Stimulated activated CD8-positive, alpha-beta memory T cell treated with anti-CD3 and anti-CD28 coated beads, Interleukin-12 subunit alpha, Interleukin-12 subunit beta, amount 100 ng/mL, for 24 hours (primary cell): Measurements from ENCODE around the gene DAW1.

ENCODE experiments used
- DNase-seq: peaks from one replicate; pipeline ENCODE4 v3.0.0-alpha.2; 2020; ENCODE audit errors: extremely low read depth

The DAW1 gene

DNA sequence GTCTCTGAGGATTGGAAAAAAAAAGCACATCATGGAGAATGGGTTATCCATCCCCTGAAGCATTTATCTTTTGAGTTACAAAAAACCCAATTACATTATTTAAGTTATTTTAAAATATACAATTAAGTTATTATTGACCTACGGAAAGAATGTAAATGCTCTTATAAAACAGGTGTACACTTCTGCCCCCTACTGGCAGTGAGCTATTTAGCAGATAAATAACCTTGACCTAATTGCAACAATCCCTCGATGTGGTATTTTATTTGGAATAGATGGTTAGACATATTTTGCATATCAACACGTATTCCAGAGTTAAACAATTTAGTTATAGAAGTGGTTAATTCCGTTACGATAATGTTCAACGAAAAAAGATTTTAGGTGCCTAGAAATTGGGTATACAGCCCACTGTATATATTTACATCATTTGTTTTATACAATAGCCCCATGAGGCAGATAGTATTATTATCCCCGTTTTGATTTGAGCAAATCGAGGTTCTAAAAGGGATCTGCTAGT lies 9.1 kb upstream of the DAW1 start:
- no peak for DNase-seq

DNA sequence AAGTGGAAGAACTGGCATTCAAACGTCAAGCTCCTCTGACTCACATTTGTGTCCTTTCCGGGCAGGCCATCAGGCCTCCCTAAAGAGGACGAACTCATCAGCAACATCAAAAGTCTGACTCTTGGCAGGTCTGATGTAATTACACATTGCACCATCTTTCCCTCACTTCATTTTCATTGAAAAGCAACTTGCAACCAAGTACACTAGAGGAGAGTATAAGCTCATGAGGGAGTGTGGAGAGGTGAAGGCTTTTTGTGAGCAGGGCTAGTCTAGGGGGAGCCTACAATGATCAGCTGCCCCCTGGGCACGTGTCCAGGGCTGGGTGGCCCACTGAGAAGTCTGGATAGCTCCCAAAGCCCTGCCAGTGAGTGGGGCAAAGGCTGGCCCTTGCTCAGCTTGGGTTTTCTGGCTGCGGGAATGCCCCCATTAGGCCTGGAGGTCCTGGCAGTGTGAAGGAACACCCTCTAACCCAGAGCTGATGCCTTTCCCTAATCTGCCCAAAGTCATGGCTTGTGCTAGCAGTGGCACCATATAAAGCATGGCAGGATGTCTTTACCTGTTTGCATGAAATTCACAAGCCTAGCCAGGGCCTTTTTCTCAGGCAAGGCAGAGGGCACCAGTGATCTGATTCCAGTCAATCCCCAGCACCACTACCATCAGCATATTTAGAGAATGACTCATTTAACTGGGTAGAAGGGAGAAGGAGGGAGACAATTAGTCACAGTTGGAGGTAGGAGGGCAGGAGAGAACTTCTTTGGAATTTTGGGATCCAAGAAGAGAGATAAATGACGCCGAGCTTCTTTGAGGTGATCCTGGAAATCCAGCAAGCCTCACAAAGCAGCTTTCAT lies 8.5 kb upstream of the DAW1 start:
- no peak for DNase-seq

DNA sequence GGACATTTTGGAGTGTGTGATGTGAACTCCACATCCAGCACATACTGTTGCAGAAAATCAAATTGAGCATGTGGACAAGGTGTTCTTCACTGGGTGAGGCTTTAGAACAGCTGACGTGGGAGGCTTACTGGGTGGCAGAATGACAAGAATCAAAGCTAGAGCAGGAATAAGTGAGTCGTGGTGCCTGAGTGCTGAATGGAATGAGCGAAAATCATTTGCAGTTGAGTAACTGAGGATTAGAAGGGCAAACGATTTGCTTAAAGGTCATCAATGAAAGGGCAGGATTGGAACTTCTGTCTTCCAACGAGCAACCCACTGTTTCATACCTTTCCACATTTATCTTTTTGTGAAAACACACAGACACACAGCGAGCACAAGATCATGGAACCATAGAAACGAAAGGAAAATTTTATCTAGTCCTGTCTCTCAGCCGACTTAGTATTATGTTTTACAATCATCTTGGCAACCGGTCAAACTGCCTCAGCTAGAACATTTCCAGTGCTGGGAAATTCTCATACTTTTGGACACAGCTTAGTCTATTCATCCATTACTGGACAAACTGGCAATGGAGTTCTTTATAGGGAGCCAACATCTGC lies 7.2 kb upstream of the DAW1 start:
- no peak for DNase-seq

DNA sequence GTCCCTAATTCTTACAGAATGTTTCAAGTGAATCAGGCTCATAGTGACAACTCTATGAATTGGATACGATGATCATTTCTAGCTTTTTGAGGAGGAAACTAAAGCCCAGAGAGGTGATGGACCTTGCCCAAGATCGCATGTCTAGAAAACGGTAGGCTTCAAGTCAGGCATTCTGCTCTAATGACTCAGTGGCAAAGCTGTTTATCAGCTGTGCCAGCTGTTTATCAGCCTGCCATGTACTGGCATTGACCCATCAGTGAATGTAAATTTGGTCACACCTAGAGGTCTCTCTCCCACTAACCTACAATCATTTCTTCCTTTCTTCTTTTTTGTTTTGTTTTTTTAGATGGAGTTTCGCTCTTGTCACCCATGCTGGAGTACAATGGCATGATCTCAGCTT lies 6.1 kb upstream of the DAW1 start:
- no peak for DNase-seq

DNA sequence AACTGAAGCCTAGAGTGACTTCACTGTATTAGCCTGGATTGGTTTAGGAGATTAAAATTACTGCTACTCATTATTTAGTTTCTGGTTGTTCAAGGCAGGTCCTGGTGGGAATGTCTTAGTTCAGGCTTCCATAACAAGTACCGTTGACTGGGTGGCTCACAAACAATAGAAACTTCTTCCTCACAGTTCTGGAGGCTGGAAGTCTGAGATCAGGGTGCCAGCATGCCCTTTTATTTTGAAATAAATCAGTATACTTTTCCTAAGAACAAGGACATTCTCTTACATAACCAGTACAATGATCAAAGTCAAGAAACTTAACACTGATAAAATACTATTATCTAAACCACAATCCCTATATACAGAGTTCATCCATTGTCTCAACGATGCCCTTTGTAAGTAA lies 4.0 kb upstream of the DAW1 start:
- DNase-seq: no peak

DNA sequence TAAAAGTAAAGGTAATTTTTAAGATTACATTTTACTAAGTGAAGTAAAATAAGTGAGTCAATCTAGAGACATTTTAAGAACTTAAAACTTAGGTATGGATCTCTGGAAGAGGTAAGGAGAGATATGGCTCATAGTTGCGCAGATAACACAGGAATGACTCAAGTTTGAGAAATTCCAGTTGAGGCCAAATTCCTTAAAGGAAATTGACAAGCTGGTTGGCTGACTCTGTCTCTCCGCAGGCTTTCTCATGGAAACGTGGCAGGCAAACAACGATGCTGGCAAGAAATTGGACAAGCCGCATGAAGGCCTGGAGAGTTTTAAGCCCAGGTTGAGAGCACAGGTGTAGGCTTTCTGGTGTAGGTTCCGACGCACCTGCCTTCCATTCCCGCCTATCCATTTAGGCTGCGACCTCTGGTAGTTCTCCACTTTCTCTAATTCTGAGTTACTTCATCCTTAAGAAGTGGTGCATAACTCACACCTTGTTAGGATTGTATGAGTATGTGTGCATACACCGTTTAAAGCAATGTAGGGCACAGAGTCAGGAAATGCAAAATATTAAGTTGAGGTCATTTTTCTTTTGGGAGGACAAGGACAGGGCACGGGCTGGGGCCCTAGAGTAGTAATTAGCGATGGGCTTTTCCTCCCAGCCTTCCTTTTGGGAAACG lies 589 bp upstream of the DAW1 start:
- DNase-seq: no peak

DNA sequence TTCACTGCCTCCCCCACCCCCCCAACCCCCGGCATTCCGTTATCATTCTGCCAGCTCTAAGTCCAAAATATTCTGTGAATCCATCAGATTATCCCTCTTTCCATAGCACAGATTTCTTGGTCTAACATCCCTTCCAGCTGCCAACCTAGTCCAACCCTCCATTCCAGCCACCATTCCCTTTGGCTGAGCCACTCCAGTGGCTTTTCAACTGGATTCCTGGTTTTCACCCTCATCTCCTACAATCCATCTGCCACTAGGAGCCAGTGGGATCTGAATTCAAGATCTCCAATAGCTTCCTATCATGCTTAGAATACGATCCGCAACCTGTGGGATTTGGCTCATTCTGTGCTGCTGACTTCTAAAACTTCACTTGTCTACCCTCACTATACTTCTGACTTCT lies 1.2 kb downstream of the DAW1 start:
- no peak for DNase-seq

DNA sequence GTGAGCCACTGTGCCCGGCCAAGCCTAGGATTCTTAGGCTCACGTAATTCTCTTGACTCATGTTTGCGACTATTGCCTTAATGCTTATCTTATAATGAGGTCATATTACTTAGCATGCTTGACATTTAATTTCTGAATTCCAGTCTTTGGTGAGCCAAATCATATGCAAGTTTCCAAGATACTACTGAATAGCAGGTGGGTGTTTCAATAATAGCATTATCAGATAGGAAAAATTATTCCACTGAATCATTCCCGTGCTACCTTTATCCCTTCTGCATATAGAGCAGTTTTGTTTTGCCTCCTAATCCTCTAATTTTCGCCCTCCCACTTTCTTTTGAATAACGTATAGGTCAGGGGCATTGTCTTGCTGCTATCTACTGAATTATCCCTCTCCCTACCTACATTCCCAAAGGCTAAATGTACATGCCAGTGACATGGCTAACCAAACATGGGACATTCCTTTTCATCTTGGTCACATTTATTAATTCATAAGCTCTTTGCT lies 4.9 kb downstream of the DAW1 start:
- no peak for DNase-seq

DNA sequence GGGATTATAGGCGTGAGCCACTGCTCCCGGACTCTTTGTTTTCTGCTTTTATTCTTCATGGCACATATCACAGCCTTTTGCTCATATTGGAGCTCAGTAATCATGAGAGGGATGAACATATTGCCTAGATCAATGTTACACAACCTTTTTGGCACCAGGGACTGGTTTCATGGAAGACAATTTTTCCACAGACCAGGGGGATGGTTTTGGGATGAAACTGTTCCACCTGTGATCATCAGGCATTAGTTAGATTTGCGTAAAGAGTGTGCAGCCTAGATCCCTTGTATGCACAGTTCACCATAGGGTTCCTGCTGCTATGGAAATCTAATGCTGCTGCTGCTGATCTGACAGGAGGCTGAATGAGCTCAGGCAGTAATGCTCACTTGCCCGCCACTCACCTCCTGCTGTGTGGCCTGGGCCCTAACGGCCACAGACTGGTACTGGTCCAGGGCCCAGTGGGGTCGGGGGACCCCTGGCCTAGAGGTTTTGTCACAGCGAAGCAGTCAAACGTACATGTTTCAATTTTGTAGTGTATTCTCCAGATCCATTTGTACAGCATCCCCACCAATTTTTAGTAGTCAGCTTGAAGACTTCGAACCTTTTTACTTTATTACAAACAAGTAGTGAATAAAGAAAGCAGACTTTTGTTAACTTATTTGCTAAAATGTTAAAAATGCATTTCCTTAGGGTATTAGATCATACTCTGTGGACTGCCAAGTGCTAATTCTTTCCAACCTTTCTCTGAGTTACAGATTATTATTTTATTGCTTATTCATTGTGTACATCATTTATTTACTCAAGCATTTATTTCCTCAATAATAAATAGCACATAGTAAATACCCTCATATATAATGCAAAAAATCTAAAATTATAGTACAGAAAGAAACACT lies 6.2 kb downstream of the DAW1 start:
- no peak for DNase-seq

DNA sequence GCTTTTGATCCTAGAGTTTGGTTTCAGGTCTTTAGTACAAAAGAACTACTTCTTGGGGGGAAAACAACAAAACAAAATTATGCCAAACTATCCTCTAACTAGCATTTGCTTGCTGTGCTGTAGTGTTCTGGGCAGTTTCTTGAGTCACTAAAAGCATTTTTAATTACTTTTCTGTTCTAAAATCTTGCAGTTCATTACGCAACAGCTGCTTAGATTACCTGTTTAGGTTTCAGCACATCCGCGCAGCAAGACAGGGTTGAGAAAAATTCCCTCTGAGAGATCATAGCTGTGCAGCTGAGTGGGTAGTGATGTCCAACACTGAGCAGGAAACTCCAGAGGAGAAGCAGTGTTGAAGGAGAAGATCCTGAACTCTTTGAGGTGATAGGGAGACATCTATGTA lies 9.0 kb downstream of the DAW1 start:
- DNase-seq: no peak

DNA sequence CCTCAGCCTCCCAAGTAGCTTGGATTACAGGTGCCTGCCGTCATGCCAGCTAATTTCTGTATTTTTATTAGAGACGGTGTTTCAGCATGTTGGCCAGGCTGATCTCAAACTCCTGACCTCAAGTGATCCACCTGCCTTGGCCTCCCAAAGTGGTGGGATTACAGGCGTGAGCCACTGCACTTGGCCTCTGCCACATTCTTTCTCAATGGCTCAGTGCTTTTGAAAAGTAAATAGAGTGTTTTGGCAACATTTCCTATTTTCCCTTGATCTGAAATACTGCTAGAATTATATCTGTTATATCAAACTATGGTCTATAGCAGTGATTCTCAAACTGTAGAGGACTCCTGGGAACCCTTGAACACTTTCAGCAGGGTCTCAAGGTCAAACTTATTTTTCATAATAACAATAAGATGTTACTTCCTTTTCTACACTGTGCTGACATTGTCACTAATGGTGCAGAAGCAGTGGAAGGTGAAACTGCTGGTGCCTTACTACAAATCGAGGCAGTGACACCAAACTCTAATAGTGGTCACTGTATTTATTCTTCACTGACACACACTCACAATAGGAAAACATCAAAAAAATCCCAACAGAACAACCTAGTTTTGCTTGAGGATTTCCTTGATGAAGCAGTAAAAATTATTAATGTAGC lies 10.6 kb downstream of the DAW1 start:
- DNase-seq: no peak

DNA sequence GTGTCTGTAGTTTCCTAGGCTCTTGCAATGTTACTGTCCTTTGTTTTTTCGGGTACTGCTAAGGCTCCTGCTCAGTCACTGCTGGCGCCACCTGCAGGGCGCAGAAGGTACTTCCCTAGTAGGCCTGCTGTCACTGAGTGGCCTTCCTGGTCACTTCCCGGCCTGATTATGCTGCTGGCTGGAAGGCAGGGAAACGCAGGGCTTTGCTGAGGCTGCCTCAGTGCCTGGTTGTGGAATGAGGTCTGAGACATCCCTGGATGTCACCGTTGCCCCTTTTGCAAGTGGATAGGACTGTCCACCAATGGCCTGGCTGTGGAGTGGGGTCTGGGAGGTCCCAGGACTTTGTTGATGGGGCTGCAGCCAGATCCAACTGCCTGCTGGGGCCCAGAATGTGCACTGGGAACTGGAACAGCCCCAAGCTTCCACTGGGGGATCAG lies 13.1 kb downstream of the DAW1 start:
- DNase-seq: no peak

DNA sequence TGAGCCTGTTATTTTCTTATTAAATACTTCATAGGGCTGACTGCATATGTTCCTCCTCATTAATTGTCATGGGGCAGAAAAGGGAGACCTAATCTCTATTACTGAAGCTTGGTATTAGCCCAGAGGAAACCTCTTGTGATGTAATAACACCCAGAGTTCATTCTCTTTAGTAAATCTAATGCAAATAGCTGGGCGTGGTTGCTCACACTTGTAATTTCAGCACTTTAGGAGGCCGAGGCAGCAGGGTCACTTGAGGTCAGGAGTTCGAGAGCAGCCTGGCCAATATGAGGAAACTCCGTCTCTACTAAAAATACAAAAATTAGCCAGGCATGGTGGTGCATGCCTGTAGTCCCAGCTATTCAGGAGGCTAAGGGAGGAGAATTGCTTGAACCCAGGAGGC lies 14.7 kb downstream of the DAW1 start:
- DNase-seq: no peak

DNA sequence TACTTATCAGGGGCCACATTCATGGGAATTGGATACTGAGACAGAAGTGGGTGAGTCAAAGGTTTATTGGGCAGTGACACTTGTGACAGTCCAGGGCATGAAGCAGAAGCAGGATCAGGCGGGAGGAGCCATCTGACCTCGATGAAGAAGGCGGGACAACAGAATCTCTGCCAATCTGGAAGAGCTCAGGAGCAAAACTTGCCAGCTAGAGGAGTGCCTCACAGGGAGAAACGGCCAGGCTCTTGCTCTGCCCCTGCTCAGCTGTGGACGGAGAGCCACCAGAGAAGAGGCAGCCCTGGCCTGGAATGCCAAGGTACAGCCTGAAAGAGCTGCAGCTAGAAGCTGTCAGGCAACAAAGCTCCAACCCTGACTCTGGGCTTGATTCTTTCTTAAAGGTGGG lies 16.9 kb downstream of the DAW1 start:
- no peak for DNase-seq

DNA sequence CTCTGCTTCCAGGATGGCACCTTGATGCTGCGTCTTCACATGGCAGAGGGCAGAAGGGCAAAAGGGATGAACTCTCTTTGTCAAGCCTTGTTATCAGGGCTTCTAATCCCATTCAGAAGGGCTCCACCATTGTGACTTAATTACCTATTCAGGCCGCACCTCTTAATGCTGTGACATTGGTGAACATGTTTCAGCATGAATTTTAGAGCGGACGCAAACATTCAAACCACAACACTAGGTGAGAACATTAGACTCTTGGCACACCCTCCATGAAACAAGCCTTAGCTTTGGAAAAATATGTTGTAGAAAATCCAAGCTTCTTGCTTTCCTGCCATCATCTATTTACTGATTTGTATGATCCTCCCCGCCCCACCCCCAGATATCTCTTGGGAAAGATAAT lies 17.9 kb downstream of the DAW1 start:
- no peak for DNase-seq

DNA sequence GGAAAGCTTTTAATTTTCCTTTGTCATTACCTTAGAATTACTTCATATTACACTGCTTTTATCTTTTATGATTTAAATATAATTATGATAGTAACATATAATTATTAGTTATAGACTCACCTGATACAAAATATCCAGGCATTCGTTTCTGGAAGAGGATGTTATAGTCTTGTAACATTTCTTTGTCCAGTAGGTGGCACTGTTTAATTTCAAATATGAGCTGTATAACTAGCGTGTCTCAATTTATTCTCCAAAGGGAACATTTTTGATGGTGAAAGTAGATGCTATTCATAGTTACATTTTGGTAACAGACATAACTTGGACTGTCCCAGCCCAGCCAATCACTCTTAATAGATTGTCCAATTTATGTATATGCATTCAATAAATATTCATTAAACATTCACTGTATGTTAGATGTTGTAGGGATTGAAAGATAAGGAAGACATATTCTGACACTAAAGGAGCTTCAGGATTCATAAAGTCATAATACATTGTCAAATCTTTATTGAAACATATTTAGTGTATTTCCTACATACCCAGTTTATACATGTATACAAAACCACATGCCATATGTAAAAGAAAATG lies 19.2 kb downstream of the DAW1 start:
- DNase-seq: no peak

DNA sequence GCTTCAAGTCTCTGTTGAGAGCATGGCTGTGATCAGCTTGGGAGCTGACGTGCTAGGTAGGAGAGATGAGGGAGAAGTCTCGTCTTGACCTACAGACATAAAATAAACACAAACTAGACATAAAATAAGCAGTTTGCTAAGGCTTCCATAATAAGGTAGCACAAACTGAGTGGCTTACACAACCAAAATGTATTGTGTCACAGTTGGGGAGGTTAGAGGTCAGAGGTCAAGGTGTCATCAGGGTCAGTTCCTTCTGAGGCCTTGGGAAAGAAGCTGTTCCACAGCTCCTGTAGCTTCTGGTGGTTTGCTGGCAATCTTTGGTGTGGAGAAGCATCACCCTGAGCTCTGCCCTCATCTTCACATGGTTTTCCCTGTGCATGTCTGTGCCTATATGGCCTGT lies 20.2 kb downstream of the DAW1 start:
- no peak for DNase-seq

DNA sequence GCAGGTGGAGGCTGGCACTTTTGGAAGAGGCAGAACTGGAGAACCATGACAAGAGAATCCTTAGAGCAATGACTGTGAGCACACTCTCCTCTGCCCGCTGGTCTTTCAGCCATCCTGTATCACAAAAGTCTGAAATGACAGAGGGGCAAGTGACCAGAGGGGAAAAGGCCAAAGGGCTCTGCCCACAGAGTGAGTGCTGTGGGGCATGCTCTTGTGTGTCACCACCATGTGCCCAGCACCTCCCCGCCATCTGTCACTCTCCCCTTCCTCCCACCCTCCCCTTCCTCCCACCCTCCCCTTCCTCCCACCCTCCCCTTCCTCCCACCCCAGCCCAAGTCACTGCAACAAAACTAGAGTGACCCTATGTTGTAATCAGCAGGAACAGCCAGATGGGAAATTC lies 31.9 kb downstream of the DAW1 start:
- no peak for DNase-seq

DNA sequence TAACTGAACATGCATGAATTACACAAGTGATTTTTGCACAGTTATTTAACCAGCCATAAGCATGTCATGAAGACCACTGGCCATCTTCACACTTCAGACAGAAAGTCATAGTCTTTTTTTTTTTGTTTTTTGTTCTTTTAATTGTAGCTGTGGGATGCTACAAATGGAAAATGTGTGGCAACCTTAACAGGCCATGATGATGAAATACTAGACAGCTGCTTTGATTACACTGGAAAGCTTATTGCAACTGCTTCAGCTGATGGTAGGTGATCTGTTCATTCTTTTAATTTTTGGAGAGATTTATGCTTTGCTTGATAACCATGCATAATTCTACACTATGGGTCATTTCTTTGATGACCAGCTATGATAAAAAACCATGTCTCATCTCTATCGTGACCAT lies 35.6 kb downstream of the DAW1 start:
- no peak for DNase-seq

DNA sequence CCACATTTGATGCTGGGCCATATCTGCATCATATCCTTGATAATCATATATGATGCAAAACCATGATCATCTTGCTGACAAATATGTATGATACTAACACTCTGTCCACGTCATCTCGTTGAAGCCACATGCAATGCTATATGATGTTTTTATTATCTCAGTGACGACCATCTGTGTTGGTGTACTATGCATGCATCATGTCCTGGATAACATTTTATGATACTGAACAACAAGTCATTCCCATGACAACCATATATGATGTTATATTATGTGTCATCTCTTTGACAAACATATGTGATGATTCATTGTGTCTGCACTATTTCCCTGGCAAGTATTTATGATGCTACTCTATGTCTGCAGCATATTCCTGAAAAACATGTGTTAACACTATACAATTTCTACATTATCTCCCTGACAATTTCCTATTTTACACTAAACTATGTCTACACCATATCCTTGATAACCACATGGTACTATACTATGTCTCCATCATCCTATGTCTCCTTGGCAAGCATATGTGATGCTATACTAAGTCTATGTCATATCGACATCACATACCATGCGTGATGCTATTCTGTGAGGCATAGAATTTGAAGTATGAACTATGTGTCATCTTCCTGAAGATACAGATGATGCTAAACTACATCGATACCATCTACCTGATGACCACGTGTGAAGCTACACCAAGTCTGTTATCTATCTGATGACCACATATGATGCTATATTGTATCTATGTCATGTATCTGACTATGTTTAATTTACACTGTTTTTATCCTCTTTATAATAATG lies 37.0 kb downstream of the DAW1 start:
- no peak for DNase-seq
